Stimulated activated CD8-positive, alpha-beta memory T cell treated with anti-CD3 and anti-CD28 coated beads, Interleukin-7, amount 100 ng/mL, for 48 hours (primary cell): ENCODE data around the gene NBPF15.
"Not testable (repeated sequence)": the region's sequence is repeated elsewhere in the genome, so short reads cannot be mapped to it uniquely, and the experiment has no call there.

Experiments used
- DNase-seq, 2 donors: peaks; one replicate each; pipeline ENCODE4 v3.0.0-alpha.2; 2020; ENCODE audit warnings: low read depth in 1 of 2; ENCODE audit errors: extremely low read depth in 1 of 2

The NBPF15 gene

GRCh38 chr1:144461136-144461759, at the start of gene NBPF15:
TSS of gene NBPF15 (minus strand) at chr1:144461669. CDS start at chr1:144440003, 21,666 bp downstream.
- DNase-seq: peak; percentile 11 to 56

- not testable (repeated sequence) for DNase-seq
Measured at GRCh38 chr1:144496429-144496828, 35.0 kb upstream of the NBPF15 start.

DNA sequence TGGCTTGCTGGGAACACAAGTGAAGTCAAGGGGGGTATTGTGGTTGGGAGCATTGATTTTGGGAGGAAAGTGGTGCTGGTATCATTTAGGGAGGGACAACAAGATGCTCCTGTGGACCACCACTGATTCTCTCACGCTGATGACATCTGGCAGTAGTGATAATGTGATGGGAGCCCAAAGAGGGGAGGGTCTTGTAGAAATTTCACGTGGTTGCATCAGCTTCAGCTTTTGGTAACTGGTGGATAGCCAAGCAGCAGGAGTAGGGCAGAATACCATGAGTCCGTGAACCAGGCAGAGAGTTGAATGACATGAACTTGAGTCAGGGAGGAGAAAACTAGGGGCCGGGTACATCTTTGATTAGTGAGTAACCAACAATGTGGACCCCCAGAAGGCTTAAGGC, 32.7 kb upstream of the NBPF15 start:
- not testable (repeated sequence) for DNase-seq

DNA sequence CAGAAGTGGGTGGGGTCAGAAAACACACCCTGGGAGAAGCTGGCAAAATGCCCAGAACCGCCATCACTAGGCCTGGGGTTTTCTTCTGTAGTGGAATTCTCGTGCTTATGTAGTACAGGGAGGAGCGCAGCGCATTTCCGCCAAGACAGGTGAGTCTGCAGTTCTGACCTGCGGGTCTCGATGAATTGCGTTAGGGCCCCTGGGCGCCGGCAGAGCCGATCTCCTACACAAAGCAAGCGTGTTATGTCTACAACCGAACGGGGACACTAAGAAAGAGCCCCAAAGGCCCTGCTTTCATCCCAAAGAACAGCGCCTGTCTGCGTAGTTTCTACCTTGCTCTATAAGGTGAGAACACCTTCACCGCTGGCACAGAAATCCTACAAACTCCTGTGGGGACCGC, 28.9 kb upstream of the NBPF15 start:
- peak in 1 of 2 donors; percentile 1 for DNase-seq

GRCh38 chr1:144487002-144487401, 25.5 kb upstream of the NBPF15 start:
- DNase-seq: not testable (repeated sequence)

DNA sequence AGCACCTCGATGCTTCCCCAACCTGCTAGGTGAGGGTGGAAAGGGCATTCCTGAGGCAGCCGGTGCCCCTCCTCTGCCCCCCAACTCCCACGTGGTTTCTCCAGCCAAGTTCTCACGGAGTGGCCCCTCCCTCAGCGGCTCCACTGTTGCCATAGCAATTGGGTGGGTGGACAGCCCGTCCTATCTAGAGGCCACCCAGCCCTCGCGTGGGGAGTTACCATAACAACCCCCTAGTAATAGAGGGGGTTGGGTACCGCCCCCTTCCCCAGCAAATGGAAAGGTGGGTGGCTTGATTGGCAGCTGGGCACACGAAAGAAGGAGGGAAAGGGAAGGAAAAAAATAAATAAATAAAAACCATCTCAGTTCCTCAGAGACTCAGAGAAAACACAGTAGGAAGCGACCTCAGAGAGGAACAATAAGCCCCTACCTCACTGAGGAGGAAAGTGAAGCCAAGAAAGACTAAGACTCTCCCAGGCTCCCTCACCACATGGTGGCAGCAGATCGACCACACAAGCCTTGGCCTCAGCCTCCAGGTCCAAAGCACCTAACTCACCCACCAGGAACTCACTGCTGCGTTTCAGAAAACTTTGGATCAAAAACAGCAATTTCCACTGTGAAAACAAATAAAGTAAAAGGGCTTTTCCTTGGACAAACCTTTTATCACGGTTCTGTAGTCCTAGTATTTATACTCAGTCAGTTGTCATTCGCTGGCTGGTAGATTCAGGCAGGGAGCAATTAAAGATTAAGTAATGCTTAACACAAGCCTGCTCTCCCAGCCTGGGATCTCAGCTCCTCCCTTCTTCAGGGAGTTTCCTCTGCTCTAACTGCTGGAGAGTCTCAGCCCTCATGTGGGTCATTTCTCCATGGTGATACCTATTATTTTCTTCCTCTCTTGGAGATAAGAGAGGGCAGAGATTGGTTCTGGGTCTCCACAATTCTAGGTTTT, 23.9 kb upstream of the NBPF15 start:
- not testable (repeated sequence) for DNase-seq

- DNase-seq: not testable (repeated sequence)
Measured at GRCh38 chr1:144473897-144474296, 12.4 kb upstream of the NBPF15 start.

DNA sequence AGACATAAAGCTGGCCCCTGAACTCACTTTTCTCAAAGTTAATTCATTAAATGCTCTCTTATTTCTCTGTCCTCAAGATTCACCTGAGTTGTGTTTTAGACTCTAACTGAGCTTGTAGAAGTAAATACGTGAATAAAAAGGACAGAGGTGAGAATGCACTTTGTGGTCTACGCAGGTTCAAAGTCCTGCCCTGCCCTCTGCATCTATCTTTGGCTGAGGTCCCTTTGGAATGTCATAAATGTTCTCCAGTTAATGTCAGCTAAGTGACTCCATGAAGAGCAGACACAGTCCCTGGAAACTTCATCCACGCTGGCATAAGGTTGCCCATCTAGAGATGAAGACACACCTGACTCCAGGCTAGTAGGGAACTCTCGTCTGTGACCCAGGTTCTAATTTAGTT, 10.0 kb upstream of the NBPF15 start:
- not testable (repeated sequence) for DNase-seq

GRCh38 chr1:144461778-144462177, 309 bp upstream of the NBPF15 start:
- not testable (repeated sequence) for DNase-seq

- not testable (repeated sequence) for DNase-seq
Measured at GRCh38 chr1:144460686-144461085, 783 bp downstream of the NBPF15 start.

DNA sequence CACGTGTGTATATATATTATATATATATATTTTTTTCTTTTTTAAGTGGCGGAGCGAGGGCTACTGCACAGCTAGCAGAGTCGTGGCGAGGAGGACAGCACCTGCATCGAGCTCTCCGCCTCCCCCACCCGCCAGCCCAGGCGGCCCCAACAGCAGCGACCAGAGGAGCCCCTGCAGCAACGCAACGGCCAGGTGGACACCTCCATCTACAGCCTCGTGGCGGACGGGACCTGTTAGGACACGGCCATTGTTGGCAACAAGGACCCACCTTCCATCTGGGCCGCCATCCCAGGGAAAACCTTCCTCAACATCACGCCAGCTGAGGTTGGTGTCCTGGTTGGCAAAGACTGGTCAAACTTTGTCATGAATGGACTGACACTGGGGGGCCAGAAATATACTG, 19.1 kb downstream of the NBPF15 start:
- not testable (repeated sequence) for DNase-seq

DNA sequence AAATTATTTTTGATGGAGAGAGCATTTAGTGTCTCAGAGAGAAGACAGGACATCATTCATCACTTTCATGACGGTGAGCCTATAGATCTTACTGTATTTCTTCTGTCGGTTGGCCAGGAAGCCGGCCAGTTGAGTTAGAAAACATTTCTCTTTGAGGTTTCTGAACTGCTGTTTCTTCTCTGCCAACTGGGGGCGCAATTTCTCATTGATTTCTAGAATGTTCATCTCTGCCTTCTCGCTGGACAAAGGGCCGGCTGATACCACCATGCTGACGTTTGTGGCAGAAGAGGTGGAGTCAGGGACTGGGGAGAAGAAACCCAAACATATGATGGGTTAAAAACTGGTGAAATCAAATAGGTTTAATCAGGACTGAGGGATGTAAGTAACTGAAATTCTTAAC, 21.7 kb downstream of the NBPF15 start:
- DNase-seq: not testable (repeated sequence)

- DNase-seq: peak; percentile 36 to 37
Measured at GRCh38 chr1:144418891-144419694, 42.4 kb downstream of the NBPF15 start.

DNA sequence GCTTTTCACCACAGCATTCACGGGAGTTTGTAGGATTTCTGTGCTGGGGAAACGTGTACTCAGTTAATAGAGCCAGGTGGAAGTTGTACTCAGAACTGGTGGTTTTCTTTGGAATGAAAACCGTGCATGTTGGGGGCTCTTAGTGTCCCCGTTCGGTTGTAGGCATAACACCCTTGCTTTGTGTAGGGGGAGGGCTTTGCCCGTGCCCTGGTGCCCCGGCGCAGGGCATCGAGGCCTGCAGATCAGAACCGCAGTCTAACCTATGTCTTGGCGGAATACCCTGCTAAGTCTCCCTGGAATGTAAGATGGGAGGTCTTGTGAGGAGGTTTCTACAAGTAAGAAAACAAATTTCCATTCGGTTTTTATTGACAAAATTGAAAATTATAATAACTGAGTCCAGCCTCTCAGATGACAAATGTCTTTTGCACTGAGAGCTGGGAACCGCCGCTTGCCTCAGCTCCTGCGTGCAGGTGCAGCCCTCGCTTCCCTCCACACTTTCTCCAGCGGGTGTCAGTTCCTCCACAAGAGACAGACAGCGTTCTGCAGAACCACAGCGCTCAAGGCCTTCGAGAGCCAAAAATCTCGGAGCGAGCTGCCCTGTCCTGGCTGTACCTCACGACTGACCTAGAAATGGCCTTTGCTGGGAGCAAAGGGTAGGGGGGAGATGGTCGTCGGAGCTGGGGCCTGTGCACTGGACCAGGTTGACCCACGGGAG, 47.9 kb downstream of the NBPF15 start:
- not testable (repeated sequence) for DNase-seq

- peak; percentile 68 to 88 for DNase-seq
Measured at GRCh38 chr1:144412491-144413403, 48.7 kb downstream of the NBPF15 start.

GRCh38 chr1:144412068-144412471, 49.4 kb downstream of the NBPF15 start:
- DNase-seq: peak; percentile 57 to 73

- DNase-seq: not testable (repeated sequence)
Measured at GRCh38 chr1:144402807-144403206, 58.7 kb downstream of the NBPF15 start.

- DNase-seq: not testable (repeated sequence)
Measured at GRCh38 chr1:144371651-144372050, 89.8 kb downstream of the NBPF15 start.
